GM10248 (cell line): ENCODE data around the gene MYH16.

Experiments used
- CTCF ChIA-PET: fragments of 300-600 bp; sonication (Branson Sonifier 250); formaldehyde crosslinking; extraction: SDS; loops from one replicate; lab custom pipeline; 2021; ENCODE audit warnings: antibody characterized with exemption; lab: Yijun Ruan, JAX
- POLR2A ChIA-PET: fragments of 350-650 bp; sonication (Branson Sonifier 250); formaldehyde crosslinking; extraction: SDS; loops from one replicate; lab custom pipeline; 2020; ENCODE audit warnings: antibody characterized with exemption; lab: Yijun Ruan, JAX
- DNase-seq: peaks from one replicate; pipeline ENCODE4 v3.0.0; 2012; ENCODE audit errors: extremely low spot score
- CTCF ChIP-seq: IDR thresholded peaks from 2 replicates; pipeline ENCODE4 v1.5.1; 2012; ENCODE audit warnings: mild to moderate bottlenecking, low read depth; ENCODE audit errors: extremely low read depth, missing control alignments, control extremely low read depth

MYH16 gene

DNA sequence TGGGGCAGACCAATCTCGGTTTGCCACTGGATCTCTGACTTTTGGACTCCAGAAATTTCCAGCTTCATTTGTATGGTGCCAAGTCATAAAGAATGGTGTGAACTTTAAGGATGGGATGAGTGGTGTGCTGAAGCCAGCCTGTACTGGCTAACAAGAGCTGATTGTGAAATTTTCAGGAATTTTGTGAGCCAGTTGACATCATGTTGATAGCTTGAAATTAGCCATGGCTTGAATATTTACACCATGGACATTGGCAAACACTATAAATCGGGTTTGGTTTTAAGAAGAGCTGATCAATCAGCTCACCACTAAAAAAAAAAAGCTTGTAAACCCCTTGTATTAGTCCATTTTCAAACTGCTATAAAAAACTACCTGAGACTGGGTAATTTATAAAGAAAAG is 14.1 kb upstream of the MYH16 start:
- TF ChIP-seq CTCF = no peak
- no peak for DNase-seq
- ChIA-PET POLR2A (no interaction called here), CTCF (no interaction called here)

- TF ChIP-seq CTCF = no peak
- ChIA-PET POLR2A (no interaction called here), CTCF (no interaction called here)
- no peak for DNase-seq
Measured at GRCh38 chr7:99260395-99260794, 12.2 kb upstream of the MYH16 start.

DNA sequence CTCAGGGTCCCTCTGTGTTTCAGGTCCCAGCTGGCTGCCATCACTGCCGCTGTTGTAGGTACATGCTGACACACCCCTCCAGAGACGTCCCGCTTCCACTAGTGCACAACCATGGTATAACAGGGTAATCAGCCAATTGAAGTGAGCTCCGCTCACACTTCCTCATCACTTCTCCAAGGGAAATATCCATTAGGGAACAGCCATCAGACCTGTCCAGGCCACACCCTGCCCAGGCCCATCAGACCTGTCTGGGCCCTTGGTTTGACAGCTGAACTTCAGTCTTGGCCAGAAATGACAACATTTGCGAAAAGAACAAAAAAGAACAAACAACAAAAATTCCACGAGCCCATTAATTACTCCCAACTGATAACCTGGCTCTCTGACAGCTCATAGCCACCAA is 11.0 kb upstream of the MYH16 start:
- CTCF ChIA-PET = no interaction called here
- POLR2A ChIA-PET = no interaction called here
- no peak for TF ChIP-seq CTCF
- no peak for DNase-seq

DNA sequence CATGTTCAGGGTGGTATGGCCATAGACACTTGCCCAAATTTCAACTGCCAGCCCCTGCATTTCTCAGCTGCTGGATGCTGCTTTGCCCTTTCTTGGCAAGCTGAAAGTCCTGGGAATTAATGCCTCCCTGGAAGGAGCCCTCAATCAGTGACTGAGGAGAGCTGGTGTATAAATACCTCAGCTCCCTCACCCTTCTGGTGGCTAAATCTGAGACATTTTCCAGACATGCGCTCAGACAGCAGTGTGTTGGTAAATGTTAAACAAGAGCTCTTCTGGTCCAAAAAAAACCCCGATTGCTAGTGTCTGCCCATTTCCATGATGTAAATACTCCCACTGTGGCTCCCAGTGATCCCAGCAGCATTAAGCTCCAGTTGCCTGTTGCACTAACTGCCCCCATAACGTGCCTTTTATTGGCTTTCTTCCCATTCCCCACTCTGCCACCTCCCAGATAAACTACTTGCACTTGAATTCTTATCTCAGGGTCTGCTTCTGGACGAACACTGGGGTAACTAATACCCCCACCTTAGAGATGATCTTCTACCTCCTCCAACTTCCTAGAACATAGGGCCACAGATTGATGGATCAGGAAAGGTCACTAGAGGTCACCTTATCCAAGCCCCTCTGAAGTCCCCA is 6.7 kb upstream of the MYH16 start:
- ChIA-PET POLR2A (no interaction called here), CTCF (interaction anchor here (1.2 kb wide), 1 partner anchor 8 kb away, joined by 3 read pairs; no protein-coding TSS in a partner anchor)
- no peak for DNase-seq
- TF ChIP-seq CTCF = no peak

DNA sequence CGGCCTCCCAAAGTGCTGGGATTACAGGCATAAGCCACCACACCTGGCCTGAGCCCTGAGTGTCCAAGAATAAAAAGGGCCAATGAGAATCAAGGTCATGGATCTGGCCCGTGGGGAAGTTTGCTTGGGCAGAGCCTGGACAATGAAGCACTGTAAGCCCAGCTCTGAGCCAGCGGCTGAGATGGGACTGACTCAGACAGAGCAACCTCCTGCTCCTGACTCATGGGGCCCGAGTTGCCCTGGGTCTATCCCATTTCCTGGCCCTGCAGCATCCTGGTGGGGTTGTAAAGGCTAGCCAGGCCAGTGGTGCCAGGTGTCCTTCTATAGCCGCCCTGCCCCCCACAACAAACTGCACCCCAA is 5.2 kb upstream of the MYH16 start:
- TF ChIP-seq CTCF = no peak
- DNase-seq = no peak
- CTCF ChIA-PET = interaction anchor here (1.2 kb wide), 1 partner anchor 46 kb away, joined by 3 read pairs; no protein-coding TSS in a partner anchor
- POLR2A ChIA-PET = no interaction called here

DNA sequence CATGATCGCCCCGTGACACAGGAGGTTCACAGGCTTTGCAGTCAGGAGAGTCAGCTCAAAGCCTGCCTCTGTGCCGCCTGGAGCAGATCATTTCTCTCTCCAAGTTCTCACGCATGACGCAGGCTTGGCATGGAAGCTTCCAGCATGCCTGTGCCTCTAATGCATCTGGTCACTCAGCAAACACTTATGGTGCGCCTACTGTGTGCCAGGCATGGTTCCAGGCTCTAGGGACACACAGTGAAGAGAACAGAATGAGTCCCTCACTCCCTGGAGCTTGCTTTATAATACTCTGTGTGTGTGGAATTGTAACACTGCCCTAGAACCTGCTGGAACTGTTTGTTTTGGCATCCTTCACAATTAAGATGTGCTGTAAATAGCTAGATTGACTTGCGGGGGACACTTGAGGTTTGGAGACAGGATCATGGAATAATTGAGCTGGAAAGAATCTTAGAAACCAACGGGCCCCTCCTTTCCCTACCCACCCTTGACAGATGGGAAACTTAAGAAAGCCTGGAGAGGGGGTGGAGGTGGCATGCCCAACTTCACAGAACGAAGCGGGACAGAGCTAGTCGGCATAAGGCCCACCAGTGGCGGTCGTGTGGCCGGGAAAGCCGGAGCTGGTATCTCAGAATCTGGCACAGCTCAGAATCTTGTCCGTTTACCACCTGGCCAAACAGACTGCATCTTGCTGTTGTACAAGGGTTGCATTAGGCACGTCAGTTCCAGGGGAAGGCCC is 4.6 kb upstream of the MYH16 start:
- CTCF ChIA-PET = interaction anchor here (1.2 kb wide), 1 partner anchor 45 kb away, joined by 3 read pairs; no protein-coding TSS in a partner anchor
- POLR2A ChIA-PET = interaction anchor here (0.6 kb wide), 1 partner anchor 111 kb away, joined by 4 read pairs; no protein-coding TSS in a partner anchor
- DNase-seq = no peak
- TF ChIP-seq CTCF = no peak
